ENCODE data around the gene BCL6B. TPM values are rescaled to one million over a fixed set of nuclear protein-coding genes. Genes with fewer than 3 reads are reported as not detected.

Gene BCL6B
- polyA plus RNA-seq, 3 donors = 0.06 TPM; not detected in 2

DNA sequence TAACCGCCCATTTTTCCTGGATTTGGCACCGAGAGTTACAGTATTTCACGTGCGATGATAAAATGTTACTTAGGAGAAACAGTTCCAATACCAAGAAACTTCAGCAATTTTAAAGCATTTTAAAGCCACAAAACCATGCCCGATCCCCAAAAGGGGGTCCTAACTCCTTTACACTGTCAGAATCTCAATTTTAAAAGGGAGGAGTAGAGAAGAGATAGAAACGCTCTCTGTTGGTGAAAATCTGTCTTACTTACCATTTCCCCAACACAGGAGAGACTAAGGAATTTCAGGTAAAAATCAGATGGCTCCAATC lies 11.0 kb upstream of the BCL6B start:
- TF ChIP-seq, protein P1, sequence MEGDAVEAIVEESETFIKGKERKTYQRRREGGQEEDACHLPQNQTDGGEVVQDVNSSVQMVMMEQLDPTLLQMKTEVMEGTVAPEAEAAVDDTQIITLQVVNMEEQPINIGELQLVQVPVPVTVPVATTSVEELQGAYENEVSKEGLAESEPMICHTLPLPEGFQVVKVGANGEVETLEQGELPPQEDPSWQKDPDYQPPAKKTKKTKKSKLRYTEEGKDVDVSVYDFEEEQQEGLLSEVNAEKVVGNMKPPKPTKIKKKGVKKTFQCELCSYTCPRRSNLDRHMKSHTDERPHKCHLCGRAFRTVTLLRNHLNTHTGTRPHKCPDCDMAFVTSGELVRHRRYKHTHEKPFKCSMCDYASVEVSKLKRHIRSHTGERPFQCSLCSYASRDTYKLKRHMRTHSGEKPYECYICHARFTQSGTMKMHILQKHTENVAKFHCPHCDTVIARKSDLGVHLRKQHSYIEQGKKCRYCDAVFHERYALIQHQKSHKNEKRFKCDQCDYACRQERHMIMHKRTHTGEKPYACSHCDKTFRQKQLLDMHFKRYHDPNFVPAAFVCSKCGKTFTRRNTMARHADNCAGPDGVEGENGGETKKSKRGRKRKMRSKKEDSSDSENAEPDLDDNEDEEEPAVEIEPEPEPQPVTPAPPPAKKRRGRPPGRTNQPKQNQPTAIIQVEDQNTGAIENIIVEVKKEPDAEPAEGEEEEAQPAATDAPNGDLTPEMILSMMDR (IDR thresholded peaks at IDR 0.05) = no peak
- Histone ChIP-seq H3K4me1 (ENCODE audit: control insufficient read depth in 1 of 2, insufficient read depth in 2 of 2, low read length in 2 of 2) (peaks cover 53 to 57% of the 10 kb centered on the region in 2 donors), H3K27ac (ENCODE audit: low read depth in 1 of 2, low read length in 2 of 2) (peak overlapping the region; percentile 98 to 100), H3K4me2 (replicated peaks; ENCODE audit: extremely low read depth, low read length, poor library complexity, severe bottlenecking) (peak overlapping the region; percentile 96), H4K20me1 (ENCODE audit: insufficient read depth, low read length) (peaks cover 29% of the 10 kb centered on the region), H3K4me3 (replicated peaks in 1 of 3; ENCODE audit: low read depth in 2 of 3, low read length in 3 of 3) (peak overlapping the region; percentile 95 to 98 (median 97)), H3K27me3 (ENCODE audit: control insufficient read depth in 2 of 2, insufficient read depth in 2 of 2, low read length in 2 of 2) (no peaks in the 10 kb centered on the region), H3K36me3 (replicated peaks in 1 of 2; ENCODE audit: control insufficient read depth in 1 of 2, insufficient read depth in 2 of 2, low read length in 2 of 2) (peaks cover 14 to 33% of the 10 kb centered on the region in 2 donors), H3K9ac (ENCODE audit: insufficient read depth, low read length, poor library complexity, severe bottlenecking) (peak overlapping the region; percentile 99), H3K9me3 (replicated peaks in 1 of 2; ENCODE audit: control insufficient read depth in 1 of 2, insufficient read depth in 1 of 2, low read length in 2 of 2) (no peaks in the 10 kb centered on the region), H2AFZ (ENCODE audit: insufficient read depth, low read depth, low read length, poor library complexity, severe bottlenecking) (peak overlapping the region; percentile 73), H3K79me2 (ENCODE audit: insufficient read depth, low read length) (peaks cover 80% of the 10 kb centered on the region)
- no peak for DNase-seq
- WGBS (ENCODE audit: insufficient coverage) = no CpG with 5 or more reads among the region's 6 CpGs
- intact Hi-C loops (cut with micrococcal nuclease) = loop anchor here in 1 of 2 donors (5.0 kb wide), 2 partner anchors 360 to 1045 kb away; partner anchors contain the start of genes C17orf100 and MED31
- Mint-ChIP-seq H3K4me1 (peaks cover 63% of the 10 kb centered on the region), H3K27me3 (ENCODE audit: low read depth in 3 of 3) (peaks cover 0 to 7% (median 2%) of the 10 kb centered on the region in 3 donors), H3K4me3 (peak overlapping the region; percentile 94 to 98), H3K36me3 (peaks cover 38 to 45% of the 10 kb centered on the region in 2 donors), H3K27ac (peak overlapping the region; percentile 99 to 100 (median 100)), H3K9me3 (peaks cover 0 to 5% (median 0%) of the 10 kb centered on the region in 7 donors)

DNA sequence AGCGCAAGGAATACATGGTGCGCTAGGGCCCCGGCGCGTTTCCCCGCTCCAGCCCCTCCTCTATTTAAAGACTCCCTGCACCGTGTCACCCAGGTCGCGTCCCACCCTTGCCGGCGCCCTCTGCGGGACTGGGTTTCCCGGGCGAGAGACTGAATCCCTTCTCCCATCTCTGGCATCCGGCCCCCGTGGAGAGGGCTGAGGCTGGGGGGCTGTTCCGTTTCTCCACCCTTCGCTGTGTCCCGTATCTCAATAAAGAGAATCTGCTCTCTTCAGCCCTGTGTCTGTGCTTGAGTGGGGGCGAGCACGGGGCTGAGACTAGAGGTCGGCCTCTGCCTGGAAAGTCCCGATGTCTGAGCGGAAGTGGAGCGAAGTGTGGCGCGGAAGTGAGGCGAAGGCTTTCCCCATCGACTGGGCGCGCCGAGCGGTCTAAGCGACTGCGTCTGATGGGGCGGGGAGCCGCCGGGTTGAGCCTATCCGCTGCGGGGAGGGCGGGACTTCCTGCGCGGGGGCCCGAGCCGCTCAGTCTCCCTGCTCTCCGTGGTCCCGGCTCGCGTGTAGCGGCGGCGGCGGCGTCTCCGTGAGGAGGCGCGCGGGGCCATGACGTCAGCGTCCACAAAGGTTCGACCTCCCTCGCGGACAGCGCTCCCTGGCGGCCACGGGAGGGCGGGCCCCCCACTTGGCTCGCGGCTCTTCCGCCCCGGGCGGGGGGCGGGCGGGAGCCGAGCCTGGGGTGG lies 8.4 kb upstream of the BCL6B start:
- H2AFZ ChIP-seq (ENCODE audit: insufficient read depth, low read depth, low read length, poor library complexity, severe bottlenecking) = no peak overlapping the region
- peak overlapping the region; percentile 96 for H3K4me2 ChIP-seq (replicated peaks; ENCODE audit: extremely low read depth, low read length, poor library complexity, severe bottlenecking)
- H3K36me3 Mint-ChIP-seq = peaks cover 32 to 34% of the 10 kb centered on the region in 2 donors
- peak overlapping the region; percentile 98 to 100 for H3K27ac ChIP-seq (ENCODE audit: low read depth in 1 of 2, low read length in 2 of 2)
- H3K9me3 Mint-ChIP-seq = peaks cover 0 to 5% (median 0%) of the 10 kb centered on the region in 7 donors
- peak overlapping the region; percentile 95 to 98 (median 97) for H3K4me3 ChIP-seq (replicated peaks in 1 of 3; ENCODE audit: low read depth in 2 of 3, low read length in 3 of 3)
- peaks cover 2 to 9% (median 3%) of the 10 kb centered on the region in 3 donors for H3K27me3 Mint-ChIP-seq (ENCODE audit: low read depth in 3 of 3)
- H3K27me3 ChIP-seq (ENCODE audit: control insufficient read depth in 2 of 2, insufficient read depth in 2 of 2, low read length in 2 of 2) = no peaks in the 10 kb centered on the region
- peak overlapping the region; percentile 99 for H3K9ac ChIP-seq (ENCODE audit: insufficient read depth, low read length, poor library complexity, severe bottlenecking)
- peaks cover 7% of the 10 kb centered on the region for H4K20me1 ChIP-seq (ENCODE audit: insufficient read depth, low read length)
- H3K4me1 ChIP-seq (ENCODE audit: control insufficient read depth in 1 of 2, insufficient read depth in 2 of 2, low read length in 2 of 2) = peaks cover 49 to 66% of the 10 kb centered on the region in 2 donors
- WGBS (ENCODE audit: insufficient coverage) = under 1% methylated on average over 59 of the region's 75 CpGs
- peak overlapping the region; percentile 94 to 98 for H3K4me3 Mint-ChIP-seq
- peak overlapping the region; percentile 99 to 100 (median 100) for H3K27ac Mint-ChIP-seq
- peaks cover 55% of the 10 kb centered on the region for H3K79me2 ChIP-seq (ENCODE audit: insufficient read depth, low read length)
- intact Hi-C loops (cut with micrococcal nuclease) = loop anchor here in 1 of 2 donors (5.0 kb wide), 2 partner anchors 362 to 1043 kb away; partner anchors contain the start of genes C17orf100 and MED31
- no peaks in the 10 kb centered on the region for H3K9me3 ChIP-seq (replicated peaks in 1 of 2; ENCODE audit: control insufficient read depth in 1 of 2, insufficient read depth in 1 of 2, low read length in 2 of 2)
- H3K4me1 Mint-ChIP-seq = peaks cover 60% of the 10 kb centered on the region
- TF ChIP-seq, protein P1 (IDR thresholded peaks at IDR 0.05) = peak; percentile 92
- peaks cover 16 to 23% of the 10 kb centered on the region in 2 donors for H3K36me3 ChIP-seq (replicated peaks in 1 of 2; ENCODE audit: control insufficient read depth in 1 of 2, insufficient read depth in 2 of 2, low read length in 2 of 2)
- DNase-seq = peak; percentile 99 to 100 (median 99)
